Ovary (tissue), 9 donors: Measurements from ENCODE around the gene AAR2. TPM values are rescaled to one million over a fixed set of nuclear protein-coding genes. Genes with fewer than 3 reads are reported as not detected.

Experiments used
- DNase-seq, 5 donors: peaks; one replicate each; pipeline ENCODE4 v3.0.0-alpha.2; 2019 to 2020
- H3K27ac ChIP-seq, 2 donors: fragments of 200-600 bp; one replicate each; pipeline versions ENCODE4 v1.5.1 to v1.8.0; 2019 to 2022
- H3K27me3 ChIP-seq: fragments of 200-600 bp; one replicate; pipeline ENCODE4 v1.8.0; 2022
- H3K36me3 ChIP-seq: fragments of 200-600 bp; sonication (generic); one replicate; pipeline ENCODE4 v1.5.1; 2019
- H3K4me1 ChIP-seq: one replicate; pipeline ENCODE4 v1.8.1; 2013; ENCODE audit warnings: mild to moderate bottlenecking, moderate library complexity; ENCODE audit not compliant: insufficient read depth
- H3K4me3 ChIP-seq: fragments of 200-600 bp; sonication (generic); one replicate; pipeline ENCODE4 v1.5.1; 2017
- H3K9me3 ChIP-seq, 2 donors: fragments of 200-600 bp in 1 of 2; sonication (generic) in 1 of 2; one replicate each; pipeline versions ENCODE4 v1.5.1 to v1.8.1; 2013 to 2019; ENCODE audit warnings: mild to moderate bottlenecking in 1 of 2, moderate library complexity in 1 of 2
- CTCF ChIP-seq, 3 donors: fragments of 450-650 bp in 2 of 3; fragments of 200-600 bp in 1 of 3; IDR thresholded peaks; one replicate each; pipeline versions ENCODE4 v1.5.1 to v1.8.0; 2016 to 2022; ENCODE audit warnings: antibody characterized with exemption in 3 of 3, mild to moderate bottlenecking in 1 of 3
- EP300 ChIP-seq: sonication (generic); formaldehyde crosslinking; IDR thresholded peaks from one replicate; pipeline ENCODE4 v1.6.1; 2017; ENCODE audit warnings: antibody characterized with exemption
- POLR2A ChIP-seq: fragments of 450-650 bp; IDR thresholded peaks from one replicate; pipeline ENCODE4 v1.6.1; 2017; ENCODE audit warnings: antibody characterized with exemption, mild to moderate bottlenecking, moderate library complexity
- WGBS, 3 donors: extraction: QIAGEN DNeasy Blood & Tissue Kit in 1 of 3; methylation state at CpG; one replicate each; pipeline versions ENCODE4 v1.1.5 to v1.1.7; 2013 to 2017; 5-methylcytosine and 5-hydroxymethylcytosine counted together
- intact Hi-C, 4 donors: fragments of 100-400 bp; cut with DNase I; formaldehyde crosslinking; loops; one replicate each; pipeline versions ENCODE4 v1.11.0 to v1.15.1; 2022 to 2023
- polyA plus RNA-seq, 2 donors: library from polyadenylated mRNA; stranded (reverse); fragments of 200-250 nt in 1 of 2; fragments of 350-450 nt in 1 of 2; fragmentation: Illumina TruSeq in 1 of 2; extraction: RNeasy Lipid Tissue Mini Kit (QIAGEN cat#74804) in 1 of 2; gene quantifications; one replicate each; pipeline ENCODE4 v1.2.3, GENCODE V29; 2013 to 2014
- total RNA-seq, 7 donors: library from RNA; depleted of rRNA in 2 of 7; stranded (reverse); fragments of >200 nt in 2 of 7; fragmentation: NEBNext Ultra II Directional in 3 of 7; extraction: Animal tissue kit (Norgen Biotek cat#: 25700) in 3 of 7; gene quantifications; one replicate each; pipeline versions ENCODE4 v1.1.0 to v1.2.4, GENCODE V29; 2016 to 2023
- donor health status: DM: no; HTN: no; CAD: no; lungs with moderate emphysema.
- donor health status: DM: no; HTN: no; CAD: no.
- donor health status: Bipolar disorder and iron deficiency.
- donor health status: DM: yes; HTN: yes; CAD: no.
- donor health status: DM: no; HTN: no; CAD: no.
- donor health status: DM: yes; HTN: yes; CAD: no.

AAR2 gene
- total and polyA plus RNA-seq, 9 donors = 19.7 to 40.2 (median 26.6) TPM

GRCh38 chr20:36303831-36304230, 67.6 kb downstream of the AAR2 start:
- no peaks in the 10 kb centered on the region for H3K36me3 ChIP-seq
- no peaks in the 10 kb centered on the region for H3K27me3 ChIP-seq
- H3K4me3 ChIP-seq = no peak overlapping the region
- H3K4me1 ChIP-seq = peaks cover 3% of the 10 kb centered on the region
- no peak for TF ChIP-seq CTCF (IDR thresholded peaks at IDR 0.05)
- no peak for TF ChIP-seq POLR2A
- TF ChIP-seq EP300 = no peak
- no peak overlapping the region for H3K27ac ChIP-seq
- DNase-seq = no peak
- no peaks in the 10 kb centered on the region for H3K9me3 ChIP-seq
- 50 to 55% (median 55%) methylated on average over 1 of the region's 1 CpG for WGBS, 3 donors
- intact Hi-C loops = loop anchor here in 1 of 4 donors (10.0 kb wide), 1 partner anchor 1251 kb away; no protein-coding TSS in a partner anchor

- TF ChIP-seq EP300 = no peak
- TF ChIP-seq CTCF (IDR thresholded peaks at IDR 0.05) = no peak
- TF ChIP-seq POLR2A = no peak
- intact Hi-C loops = loop anchor here in 1 of 4 donors (10.0 kb wide), 1 partner anchor 1250 kb away; no protein-coding TSS in a partner anchor
- H3K27me3 ChIP-seq = no peaks in the 10 kb centered on the region
- H3K27ac ChIP-seq = no peak overlapping the region
- H3K4me3 ChIP-seq = no peak overlapping the region
- H3K4me1 ChIP-seq = peaks cover 3% of the 10 kb centered on the region
- H3K36me3 ChIP-seq = no peaks in the 10 kb centered on the region
- H3K9me3 ChIP-seq = no peaks in the 10 kb centered on the region
- 10 to 20% (median 16%) methylated on average over 10 of the region's 10 CpGs for WGBS, 3 donors
- no peak for DNase-seq
These were observed 68.7 kb downstream of the AAR2 start for GRCh38 chr20:36304786-36305495.

- no peak within 1 kb of the TSS for H3K27ac ChIP-seq
- intact Hi-C loops = loop anchor here in 1 of 4 donors (10.0 kb wide), 1 partner anchor 1249 kb away; no protein-coding TSS in a partner anchor
- peaks cover 3% of the 10 kb centered on the region for H3K4me1 ChIP-seq
- no peak for TF ChIP-seq EP300
- no peak for TF ChIP-seq CTCF (IDR thresholded peaks at IDR 0.05)
- no peak for TF ChIP-seq POLR2A
- 1 to 3% (median 2%) methylated on average over 17 to 92 of the region's 96 CpGs for WGBS, 3 donors
- no peaks in the 10 kb centered on the region for H3K9me3 ChIP-seq
- no peaks in the 10 kb centered on the region for H3K36me3 ChIP-seq
- no peaks in the 10 kb centered on the region for H3K27me3 ChIP-seq
- H3K4me3 ChIP-seq = peak within 1 kb of the TSS; percentile 3
- DNase-seq = no peak
These were observed 69.6 kb downstream of the AAR2 start, which contains the start of gene DLGAP4 for GRCh38 chr20:36305602-36306551. DLGAP4 (plus strand) TSS chr20:36306339; CDS start chr20:36431718, 125,379 bp downstream.

Other genes starting within 250 kb of the AAR2 start
- 10 to 100 TPM; 23.4 to 81.4 (median 63.2) TPM for gene EPB41L1, start 81.7 kb upstream of the AAR2 start, total RNA-seq
- 100 to 1,000 TPM in 1 of 2 donors, 10 to 100 TPM in 1; 23.8 to 207 TPM for gene EPB41L1, start 81.7 kb upstream of the AAR2 start, polyA plus RNA-seq
- 10 to 100 TPM; 18.2 to 75.9 (median 62.5) TPM for gene DLGAP4, start 69.9 kb downstream of the AAR2 start, total RNA-seq
- 10 to 100 TPM; 38.4 to 53.1 TPM for gene DLGAP4, start 69.9 kb downstream of the AAR2 start, polyA plus RNA-seq